ENCODE results near the gene IRS1. TPM values are rescaled to one million over a fixed set of nuclear protein-coding genes. Genes with fewer than 3 reads are reported as not detected.
A peak's percentile ranks its signal among the peaks of the same experiment; 100 is the strongest.

The IRS1 gene
- total RNA-seq, 1 experiment from 2014 or later, result 15.0 TPM

GRCh38 chr2:226716126-226716525 is 83.5 kb downstream of the IRS1 start:
- Mint-ChIP-seq H3K36me3 (ENCODE audit: insufficient read depth in 1 of 3, low read depth in 3 of 3) (no peaks in the 10 kb centered on the region), H3K27me3 (ENCODE audit: low read depth) (no peaks in the 10 kb centered on the region), H3K27ac (peak overlapping the region in 1 of 3 experiments; percentile 38; a peak in 1 of 7 replicates), H3K4me3 (no peak overlapping the region), H3K4me1 (no peaks in the 10 kb centered on the region; a peak in 1 of 4 replicates), H3K9me3 (peaks cover 0 to 3% of the 10 kb centered on the region in 2 experiments; a peak in 1 of 5 replicates)
- Histone ChIP-seq H3K23ac (ENCODE audit: insufficient read length, low read depth, low read length) (no peak overlapping the region), H4K5ac (ENCODE audit: insufficient read length, low read depth, low read length) (no peak overlapping the region), H2BK12ac (ENCODE audit: insufficient read length, low read depth, low read length) (no peak overlapping the region), H3K4ac (ENCODE audit: low read depth, low read length) (no peak overlapping the region), H3K14ac (ENCODE audit: insufficient read depth, low read length) (no peak overlapping the region), H2BK120ac (ENCODE audit: low read depth, low read length, poor library complexity, severe bottlenecking) (no peak overlapping the region), H3K9ac (ENCODE audit: extremely low read depth, insufficient read length, low read length) (no peak overlapping the region), H3K9me3 (ENCODE audit: control insufficient read depth, low read depth, low read length) (no peaks in the 10 kb centered on the region), H3K18ac (ENCODE audit: insufficient read length, low read depth, low read length) (no peak overlapping the region), H2AK5ac (ENCODE audit: insufficient read length, low read length) (no peak overlapping the region), H4K8ac (replicated peaks; ENCODE audit: insufficient read length, low read depth, low read length) (no peak overlapping the region), H3K27me3 (ENCODE audit: insufficient read depth, low read length) (no peaks in the 10 kb centered on the region), H4K20me1 (ENCODE audit: control insufficient read depth, insufficient read depth, insufficient read length) (no peaks in the 10 kb centered on the region), H2BK15ac (ENCODE audit: low read depth, low read length) (no peak overlapping the region), H3K79me1 (ENCODE audit: insufficient read depth, low read depth, low read length, poor library complexity, severe bottlenecking) (no peaks in the 10 kb centered on the region), H3K79me2 (ENCODE audit: insufficient read depth, low read length) (no peaks in the 10 kb centered on the region), H3K23me2 (ENCODE audit: insufficient read length, low read depth, low read length, poor library complexity, severe bottlenecking) (no peaks in the 10 kb centered on the region), H3K4me1 (ENCODE audit: insufficient read depth, low read length) (no peaks in the 10 kb centered on the region), H3K4me2 (ENCODE audit: insufficient read depth, insufficient read length, low read length) (no peak overlapping the region), H3K56ac (ENCODE audit: insufficient read length, low read depth, low read length) (no peak overlapping the region), H2AFZ (ENCODE audit: low read length) (no peak overlapping the region), H2BK20ac (ENCODE audit: low read depth, low read length, poor library complexity, severe bottlenecking) (no peak overlapping the region), H4K91ac (ENCODE audit: insufficient read length, low read depth, low read length) (no peak overlapping the region), H3T11ph (ENCODE audit: low read length) (no peak overlapping the region), H2BK5ac (ENCODE audit: insufficient read length, low read length) (no peak overlapping the region), H3K27ac (ENCODE audit: insufficient read length, low read depth, low read length) (no peak overlapping the region)
- no peak for DNase-seq
- no peak for TF ChIP-seq CTCF (conservative IDR thresholded peaks at IDR 0.05)

All from H9 (cell line).